SK-N-SH (cell line): ENCODE results near the gene ETF1. TPM values are rescaled to one million over a fixed set of nuclear protein-coding genes. Genes with fewer than 3 reads are reported as not detected.

Experiments
- CTCF ChIA-PET: fragments of 300-600, 350-600 bp; formaldehyde crosslinking; extraction: SDS; loops from one replicate; lab custom pipeline; 2021; lab: Yijun Ruan, JAX
- POLR2A ChIA-PET: fragments of 350-600 bp; sonication (Branson Sonifier 250); formaldehyde crosslinking; extraction: SDS; loops from one replicate; lab custom pipeline; 2020; ENCODE audit warnings: antibody characterized with exemption, inconsistent platforms; lab: Yijun Ruan, JAX
- DNase-seq: peaks from one replicate; pipeline ENCODE4 v3.0.0; 2012
- H2AFZ ChIP-seq: fragments of 200-600 bp; sonication (generic); 2 replicates; pipeline ENCODE4 v1.8.1; 2016; ENCODE audit warnings: antibody characterized with exemption, mild to moderate bottlenecking, low read depth
- H3F3A ChIP-seq: fragments of 200-600 bp; sonication (generic); replicated peaks from 2 replicates; pipeline ENCODE3; 2016; ENCODE audit warnings: antibody characterized with exemption, mild to moderate bottlenecking; ENCODE audit not compliant: insufficient read depth
- H3K27ac ChIP-seq, 2 experiments: fragments of 200-500 bp in 1 of 2; fragments of 200-600 bp in 1 of 2; sonication (Bioruptor generic) in 1 of 2; sonication (generic), shearing (Covaris generic) in 1 of 2; 2 replicates each; pipeline versions ENCODE4 v1.5.1 to v1.6.1; 2014 to 2016; ENCODE audit warnings: low read depth in 2 of 2, inconsistent platforms in 1 of 2, low read length in 1 of 2, mild to moderate bottlenecking in 1 of 2, mixed read lengths in 1 of 2
- H3K27me3 ChIP-seq: fragments of 200-600 bp; sonication (generic), shearing (Covaris generic); 2 replicates; pipeline ENCODE4 v1.6.1; 2016; ENCODE audit warnings: mixed run types; ENCODE audit not compliant: insufficient read depth
- H3K36me3 ChIP-seq, 2 experiments: fragments of 200-500 bp in 1 of 2; fragments of 200-600 bp in 1 of 2; sonication (Bioruptor generic) in 1 of 2; sonication (generic) in 1 of 2; replicated peaks in 1 of 2; 2 replicates each; pipeline versions ENCODE3 to v1.5.1; 2014 to 2016; ENCODE audit warnings: low read length in 1 of 2, mild to moderate bottlenecking in 1 of 2; ENCODE audit not compliant: insufficient read depth in 2 of 2, control insufficient read depth in 1 of 2
- H3K4me1 ChIP-seq, 2 experiments: fragments of 200-500 bp in 1 of 2; fragments of 200-600 bp in 1 of 2; sonication (Bioruptor generic) in 1 of 2; sonication (generic), shearing (Covaris generic) in 1 of 2; 2 replicates each; pipeline versions ENCODE4 v1.5.1 to v1.6.1; 2014 to 2016; ENCODE audit warnings: low read depth in 1 of 2, low read length in 1 of 2, mixed run types in 1 of 2; ENCODE audit not compliant: insufficient read depth in 2 of 2, control insufficient read depth in 1 of 2
- H3K4me2 ChIP-seq: fragments of 200-600 bp; sonication (generic), shearing (Covaris generic); 2 replicates; pipeline ENCODE4 v1.6.1; 2017; ENCODE audit warnings: mixed run types
- H3K4me3 ChIP-seq, 2 experiments: fragments of 200-500 bp in 1 of 2; fragments of 200-600 bp in 1 of 2; sonication (Bioruptor generic) in 1 of 2; sonication (generic), shearing (Covaris generic) in 1 of 2; 2 replicates each; pipeline versions ENCODE4 v1.5.1 to v1.8.1; 2014 to 2016; ENCODE audit warnings: low read depth in 2 of 2, inconsistent platforms in 1 of 2, low read length in 1 of 2, mild to moderate bottlenecking in 1 of 2, mixed read lengths in 1 of 2, moderate library complexity in 1 of 2
- H3K79me2 ChIP-seq: fragments of 200-600 bp; sonication (generic); 2 replicates; pipeline ENCODE4 v1.8.1; 2017; ENCODE audit warnings: mild to moderate bottlenecking; ENCODE audit not compliant: insufficient read depth
- H3K9ac ChIP-seq: fragments of 200-600 bp; sonication (generic); 2 replicates; pipeline ENCODE4 v1.6.1; 2017; ENCODE audit warnings: mixed run types
- H3K9me2 ChIP-seq: fragments of 200-600 bp; sonication (generic); 2 replicates; pipeline ENCODE4 v1.6.1; 2017; ENCODE audit warnings: mixed run types
- H3K9me3 ChIP-seq: fragments of 200-600 bp; sonication (generic); 2 replicates; pipeline ENCODE4 v1.6.1; 2017; ENCODE audit warnings: mixed run types, mild to moderate bottlenecking, moderate library complexity
- H4K20me1 ChIP-seq: fragments of 200-600 bp; sonication (generic); 2 replicates; pipeline ENCODE4 v1.6.1; 2017; ENCODE audit warnings: mild to moderate bottlenecking, mixed run types; ENCODE audit not compliant: insufficient read depth
- CHD2 ChIP-seq: fragments of 150-350 bp; IDR thresholded peaks from 2 replicates; pipeline ENCODE4 v1.6.1; 2018; ENCODE audit warnings: low read length; ENCODE audit not compliant: partially characterized antibody
- EZH2phosphoT487 ChIP-seq: fragments of 200-600 bp; sonication (generic); IDR thresholded peaks from 2 replicates; pipeline ENCODE4 v1.6.1; 2017; ENCODE audit warnings: low read depth, mixed run types, mild to moderate bottlenecking, antibody characterized with exemption, moderate library complexity, borderline replicate concordance
- FOXJ3 ChIP-seq: sonication (generic); formaldehyde crosslinking; IDR thresholded peaks from 2 replicates; pipeline ENCODE4 v1.5.1; 2020; ENCODE audit warnings: mild to moderate bottlenecking, missing genetic modification reagents
- FOXM1 ChIP-seq: IDR thresholded peaks from 2 replicates; pipeline ENCODE4 v1.4.0; 2012; ENCODE audit warnings: low read depth, mild to moderate bottlenecking
- GABPA ChIP-seq: IDR thresholded peaks from 2 replicates; pipeline ENCODE4 v1.4.0; 2012; ENCODE audit warnings: low read depth, mild to moderate bottlenecking
- GATA2 ChIP-seq: sonication (generic); formaldehyde crosslinking; IDR thresholded peaks from 2 replicates; pipeline ENCODE4 v1.5.0; 2020; ENCODE audit warnings: mild to moderate bottlenecking, missing genetic modification reagents
- JUND ChIP-seq: IDR thresholded peaks from 2 replicates; pipeline ENCODE4 v1.4.0; 2012
- MXI1 ChIP-seq: IDR thresholded peaks from 2 replicates; pipeline ENCODE4 v1.6.1; 2012; ENCODE audit warnings: mild to moderate bottlenecking, low read depth, low read length, improper control_type of control experiment
- POLR2AphosphoS5 ChIP-seq: IDR thresholded peaks from 2 replicates; pipeline ENCODE4 v1.6.1; 2012; ENCODE audit warnings: low read depth, low read length
- RAD21 ChIP-seq: IDR thresholded peaks from 2 replicates; pipeline ENCODE4 v1.6.1; 2012; ENCODE audit warnings: mild to moderate bottlenecking, low read length
- REST ChIP-seq: IDR thresholded peaks from 2 replicates; pipeline ENCODE4 v1.6.1; 2012; ENCODE audit warnings: mild to moderate bottlenecking, low read depth, low read length, moderate library complexity
- RFX5 ChIP-seq: IDR thresholded peaks from 2 replicates; pipeline ENCODE4 v1.6.1; 2012; ENCODE audit warnings: mild to moderate bottlenecking, improper control_type of control experiment, low read length
- SIN3A ChIP-seq: IDR thresholded peaks from 2 replicates; pipeline ENCODE4 v1.6.1; 2012; ENCODE audit warnings: low read depth, mild to moderate bottlenecking, low read length, moderate library complexity, borderline replicate concordance
- SMC3 ChIP-seq: IDR thresholded peaks from 2 replicates; pipeline ENCODE4 v1.6.1; 2012; ENCODE audit warnings: low read depth, low read length, improper control_type of control experiment
- TAF1 ChIP-seq: IDR thresholded peaks from 2 replicates; pipeline ENCODE4 v1.6.1; 2012; ENCODE audit warnings: low read depth, mild to moderate bottlenecking, low read length, moderate library complexity, borderline replicate concordance
- TCF12 ChIP-seq: IDR thresholded peaks from 2 replicates; pipeline ENCODE4 v1.4.0; 2012
- YY1 ChIP-seq: IDR thresholded peaks from 2 replicates; pipeline ENCODE4 v1.4.0; 2012; ENCODE audit warnings: low read depth, mild to moderate bottlenecking
- WGBS: methylation state at CpG from one replicate; pipeline ENCODE4 v1.1.6; 2017; ENCODE audit warnings: low lambda C conversion rate; 5-methylcytosine and 5-hydroxymethylcytosine counted together
- polyA plus RNA-seq, 3 experiments: library from polyadenylated mRNA; depleted of rRNA; stranded (reverse); fragments of >200 nt; gene quantifications; 2 replicates each; pipeline ENCODE4 v1.2.3, GENCODE V29; 2012
- TF ChIP-seq, protein P1 (sequence below): fragments of 200-600 bp; sonication (generic); IDR thresholded peaks from 2 replicates; pipeline ENCODE4 v1.6.1; 2017; ENCODE audit warnings: antibody characterized with exemption, mild to moderate bottlenecking, moderate library complexity
- TF ChIP-seq, protein P2 (sequence below): IDR thresholded peaks from 2 replicates; pipeline ENCODE4 v1.4.0; 2012; ENCODE audit warnings: low read depth, borderline replicate concordance

The ETF1 gene
- polyA plus RNA-seq, 1 of the 3 experiments (the other 2 are of a cell fraction) = 36.7 TPM

- CTCF ChIA-PET = interaction anchor here (0.7 to 2.1 kb wide), 4 partner anchors 16 to 128 kb away, joined by 3 to 6 read pairs (median 4); no protein-coding TSS in a partner anchor
- peaks cover 16% of the 10 kb centered on the region for H3F3A ChIP-seq
- peaks cover 6 to 16% of the 10 kb centered on the region in 2 experiments for H3K36me3 ChIP-seq
- H3K27me3 ChIP-seq = no peaks in the 10 kb centered on the region
- POLR2A ChIA-PET = no interaction called here
- H4K20me1 ChIP-seq = peaks cover 5% of the 10 kb centered on the region; the same call in 1 of the 2 replicates
- H3K79me2 ChIP-seq = peaks cover 27% of the 10 kb centered on the region
- no peak overlapping the region for H2AFZ ChIP-seq
- no peak overlapping the region for H3K27ac ChIP-seq
- DNase-seq = no peak
- WGBS = 98% methylated on average over 17 of the region's 17 CpGs
- TF ChIP-seq REST = no peak
- H3K4me3 ChIP-seq = no peak overlapping the region
- no peaks in the 10 kb centered on the region for H3K9me2 ChIP-seq
- no peak overlapping the region for H3K4me2 ChIP-seq
- peaks cover 2 to 10% of the 10 kb centered on the region in 2 experiments; a peak in 2 of 4 replicates for H3K4me1 ChIP-seq
- no peak overlapping the region for H3K9ac ChIP-seq
- H3K9me3 ChIP-seq = no peaks in the 10 kb centered on the region
These were observed 34.4 kb upstream of the ETF1 start for GRCh38 chr5:138577452-138577851.

DNA sequence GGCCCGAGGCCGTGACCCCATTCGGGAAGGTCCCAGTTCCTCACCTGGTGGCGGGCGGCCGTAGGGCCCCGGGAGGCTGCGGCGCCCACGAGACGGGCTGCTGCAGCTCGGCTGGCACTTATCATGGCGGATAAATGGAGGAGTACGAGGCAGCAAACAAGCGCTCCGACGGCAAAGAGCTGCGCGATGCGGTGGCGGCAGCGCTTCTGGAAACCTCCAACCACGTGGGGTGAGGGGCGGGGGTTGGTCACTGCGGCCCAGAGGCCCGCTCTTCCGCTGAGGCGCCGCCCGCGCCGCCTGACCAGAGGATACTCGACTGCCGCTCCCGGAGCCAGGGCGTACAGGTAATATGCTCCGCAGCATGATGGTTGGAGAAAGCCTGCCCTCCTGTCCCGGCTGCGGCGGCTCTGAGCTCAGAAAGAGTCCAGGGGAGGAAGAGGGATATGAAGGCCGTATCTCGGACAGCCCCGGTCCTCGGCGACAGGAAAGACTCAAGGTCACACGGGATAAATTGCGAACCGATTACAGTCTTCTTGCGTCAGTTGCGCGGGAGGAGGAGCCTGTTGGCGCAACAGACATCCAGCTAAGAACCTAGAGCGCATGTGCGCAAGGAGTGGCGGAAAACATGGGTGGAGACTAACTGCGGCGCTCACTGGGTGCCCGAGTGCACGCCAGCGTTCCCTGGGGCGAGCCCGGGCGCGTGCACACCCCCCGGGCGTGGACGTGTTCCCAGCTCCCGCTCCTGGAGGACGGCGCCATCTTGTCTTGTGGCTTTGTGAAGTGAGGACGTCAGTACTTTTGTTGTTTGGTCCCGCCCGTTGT is 32.4 kb upstream of the ETF1 start, which contains the start of gene HSPA9:
HSPA9 (minus strand) TSS at position 208 of the 822 bp plus-strand sequence; CDS start at position 125, 83 bp downstream.
- Histone ChIP-seq H3K9me3 (no peaks in the 10 kb centered on the region), H2AFZ (peak within 1 kb of the TSS; percentile 96), H3F3A (peaks cover 14% of the 10 kb centered on the region), H3K27me3 (no peaks in the 10 kb centered on the region), H3K36me3 (peaks cover 18 to 31% of the 10 kb centered on the region in 2 experiments), H3K4me1 (peaks cover 2 to 10% of the 10 kb centered on the region in 2 experiments; a peak in 2 of 4 replicates), H3K9me2 (no peaks in the 10 kb centered on the region), H4K20me1 (peaks cover 8% of the 10 kb centered on the region), H3K4me2 (peak within 1 kb of the TSS; percentile 84), H3K9ac (peak within 1 kb of the TSS; percentile 99), H3K79me2 (peaks cover 48% of the 10 kb centered on the region), H3K4me3 (peak within 1 kb of the TSS; percentile 75 to 86), H3K27ac (peak within 1 kb of the TSS; percentile 97 to 98)
- ChIA-PET CTCF (interaction anchor here (0.6 to 2.2 kb wide), 11 partner anchors 29 to 753 kb away, joined by 3 to 7 read pairs (median 3); partner anchors contain the start of gene ETF1), POLR2A (interaction anchor here (0.6 to 2.5 kb wide), 16 partner anchors 9 to 766 kb away, joined by 3 to 20 read pairs (median 4); partner anchors contain the start of genes ETF1, LRRTM2, MATR3 and PAIP2)
- 2% methylated on average over 39 of the region's 73 CpGs for WGBS
- peak; percentile 98 for DNase-seq
- TF ChIP-seq GABPA (peak; percentile 59), POLR2AphosphoS5 (peak; percentile 80), SMC3 (no peak), FOXM1 (no peak), EZH2phosphoT487 (no peak), TAF1 (peak; percentile 84; the same call in 1 of the 2 replicates), MXI1 (peak; percentile 98), JUND (no peak; the same call in 1 of the 2 replicates), RFX5 (no peak), SIN3A (peak; percentile 95), YY1 (peak; percentile 93), RAD21 (no peak), GATA2 (CRISPR knock-in tag) (no peak), TCF12 (0 out of 2 replicates have a peak, but pooled peaks have one; percentile 4), CHD2 (peak; percentile 69), FOXJ3 (no peak)
- TF ChIP-seq, protein P1, sequence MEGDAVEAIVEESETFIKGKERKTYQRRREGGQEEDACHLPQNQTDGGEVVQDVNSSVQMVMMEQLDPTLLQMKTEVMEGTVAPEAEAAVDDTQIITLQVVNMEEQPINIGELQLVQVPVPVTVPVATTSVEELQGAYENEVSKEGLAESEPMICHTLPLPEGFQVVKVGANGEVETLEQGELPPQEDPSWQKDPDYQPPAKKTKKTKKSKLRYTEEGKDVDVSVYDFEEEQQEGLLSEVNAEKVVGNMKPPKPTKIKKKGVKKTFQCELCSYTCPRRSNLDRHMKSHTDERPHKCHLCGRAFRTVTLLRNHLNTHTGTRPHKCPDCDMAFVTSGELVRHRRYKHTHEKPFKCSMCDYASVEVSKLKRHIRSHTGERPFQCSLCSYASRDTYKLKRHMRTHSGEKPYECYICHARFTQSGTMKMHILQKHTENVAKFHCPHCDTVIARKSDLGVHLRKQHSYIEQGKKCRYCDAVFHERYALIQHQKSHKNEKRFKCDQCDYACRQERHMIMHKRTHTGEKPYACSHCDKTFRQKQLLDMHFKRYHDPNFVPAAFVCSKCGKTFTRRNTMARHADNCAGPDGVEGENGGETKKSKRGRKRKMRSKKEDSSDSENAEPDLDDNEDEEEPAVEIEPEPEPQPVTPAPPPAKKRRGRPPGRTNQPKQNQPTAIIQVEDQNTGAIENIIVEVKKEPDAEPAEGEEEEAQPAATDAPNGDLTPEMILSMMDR = no peak
- TF ChIP-seq, protein P2, sequence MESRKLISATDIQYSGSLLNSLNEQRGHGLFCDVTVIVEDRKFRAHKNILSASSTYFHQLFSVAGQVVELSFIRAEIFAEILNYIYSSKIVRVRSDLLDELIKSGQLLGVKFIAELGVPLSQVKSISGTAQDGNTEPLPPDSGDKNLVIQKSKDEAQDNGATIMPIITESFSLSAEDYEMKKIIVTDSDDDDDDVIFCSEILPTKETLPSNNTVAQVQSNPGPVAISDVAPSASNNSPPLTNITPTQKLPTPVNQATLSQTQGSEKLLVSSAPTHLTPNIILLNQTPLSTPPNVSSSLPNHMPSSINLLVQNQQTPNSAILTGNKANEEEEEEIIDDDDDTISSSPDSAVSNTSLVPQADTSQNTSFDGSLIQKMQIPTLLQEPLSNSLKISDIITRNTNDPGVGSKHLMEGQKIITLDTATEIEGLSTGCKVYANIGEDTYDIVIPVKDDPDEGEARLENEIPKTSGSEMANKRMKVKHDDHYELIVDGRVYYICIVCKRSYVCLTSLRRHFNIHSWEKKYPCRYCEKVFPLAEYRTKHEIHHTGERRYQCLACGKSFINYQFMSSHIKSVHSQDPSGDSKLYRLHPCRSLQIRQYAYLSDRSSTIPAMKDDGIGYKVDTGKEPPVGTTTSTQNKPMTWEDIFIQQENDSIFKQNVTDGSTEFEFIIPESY = peak; percentile 90
